OCI-LY3 (cell line): ENCODE results near the gene DEGS2.

ENCODE experiments used
- H2AFZ ChIP-seq: fragments of 200-600, 300-600 bp; shearing (Covaris generic); 2 replicates; pipeline ENCODE4 v1.6.0; 2014; ENCODE audit warnings: antibody characterized with exemption, low read depth, low read length
- H3K27ac ChIP-seq: fragments of 200-600, 300-600 bp; sonication (generic); 2 replicates; pipeline ENCODE4 v1.5.1; 2014; ENCODE audit warnings: mild to moderate bottlenecking, low read length, moderate library complexity, mixed read lengths
- H3K27me3 ChIP-seq: fragments of 200-600, 300-600 bp; sonication (generic); 2 replicates; pipeline ENCODE4 v1.6.1; 2014; ENCODE audit warnings: low read depth, low read length, mixed read lengths
- H3K36me3 ChIP-seq: fragments of 200-600, 300-600 bp; sonication (generic); replicated peaks from 2 replicates; pipeline ENCODE3; 2014; ENCODE audit warnings: low read depth, low read length, mixed read lengths
- H3K4me1 ChIP-seq: fragments of 300-600, 200-600 bp; sonication (generic); 2 replicates; pipeline ENCODE4 v1.6.1; 2014; ENCODE audit warnings: low read length, mixed read lengths
- H3K4me2 ChIP-seq: fragments of 200-600, 300-600 bp; sonication (generic); 2 replicates; pipeline ENCODE4 v1.6.1; 2014; ENCODE audit warnings: low read length, mixed read lengths
- H3K4me3 ChIP-seq: fragments of 300-600, 200-600 bp; sonication (generic); 2 replicates; pipeline ENCODE4 v1.5.1; 2014; ENCODE audit warnings: antibody characterized with exemption, mild to moderate bottlenecking, low read length, moderate library complexity
- H3K79me2 ChIP-seq: fragments of 300-600, 200-600 bp; shearing (Covaris generic); 2 replicates; pipeline ENCODE4 v1.6.1; 2014; ENCODE audit warnings: mild to moderate bottlenecking, low read length, mixed read lengths
- H3K9ac ChIP-seq: fragments of 300-600, 200-600 bp; shearing (Covaris generic); 2 replicates; pipeline ENCODE4 v1.6.0; 2014; ENCODE audit warnings: mild to moderate bottlenecking, low read length, moderate library complexity
- H3K9me3 ChIP-seq: fragments of 200-600, 300-600 bp; shearing (Covaris generic); 2 replicates; pipeline ENCODE4 v1.6.1; 2014; ENCODE audit warnings: low read length, mixed read lengths; ENCODE audit not compliant: insufficient read depth
- H4K20me1 ChIP-seq: fragments of 200-600, 300-600 bp; sonication (generic); 2 replicates; pipeline ENCODE4 v1.6.1; 2016; ENCODE audit warnings: low read length, mixed read lengths; ENCODE audit not compliant: insufficient read depth
- CTCF ChIP-seq: fragments of 200-600, 300-600 bp; sonication (generic); IDR thresholded peaks from 2 replicates; pipeline ENCODE4 v1.5.1; 2014; ENCODE audit warnings: antibody characterized with exemption, low read length, low read depth
- EZH2phosphoT487 ChIP-seq: fragments of 200-600 bp; shearing (Covaris generic); IDR thresholded peaks from 2 replicates; pipeline ENCODE4 v1.6.1; 2018; ENCODE audit warnings: antibody characterized with exemption, mixed run types, low read depth

DEGS2 gene

DNA sequence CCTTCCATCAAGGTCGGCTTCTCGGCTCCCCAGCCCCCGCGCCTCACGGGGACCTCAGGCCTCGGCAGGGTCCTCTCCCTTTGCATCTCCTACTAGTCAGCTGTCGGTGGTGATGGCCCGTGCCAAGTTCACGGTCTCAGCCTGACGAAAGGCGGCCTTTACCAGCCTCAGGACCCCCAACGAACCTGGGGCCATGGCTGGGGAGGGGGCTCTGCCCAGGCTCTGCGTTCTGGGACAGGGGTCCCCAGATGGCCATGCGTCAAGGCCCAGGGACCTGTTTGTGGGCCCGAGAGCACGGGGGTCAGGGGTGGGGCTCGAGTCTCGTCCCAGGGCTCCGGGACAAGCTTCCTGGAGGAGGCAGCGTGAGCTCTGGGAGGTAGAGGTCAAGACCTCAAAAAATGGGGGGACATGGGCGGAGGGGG lies 32.8 kb upstream of the DEGS2 start:
- Histone ChIP-seq H3K79me2 (peaks cover 4% of the 10 kb centered on the region; the same call in 1 of the 2 replicates), H3K9me3 (no peaks in the 10 kb centered on the region), H3K4me2 (peak overlapping the region; percentile 95), H3K4me1 (peaks cover 9% of the 10 kb centered on the region), H4K20me1 (no peaks in the 10 kb centered on the region), H3K27me3 (no peaks in the 10 kb centered on the region), H2AFZ (peak overlapping the region; percentile 62), H3K4me3 (peak overlapping the region; percentile 90), H3K27ac (peak overlapping the region; percentile 67), H3K9ac (peak overlapping the region; percentile 94), H3K36me3 (no peaks in the 10 kb centered on the region)
- TF ChIP-seq CTCF (no peak), EZH2phosphoT487 (no peak)

DNA sequence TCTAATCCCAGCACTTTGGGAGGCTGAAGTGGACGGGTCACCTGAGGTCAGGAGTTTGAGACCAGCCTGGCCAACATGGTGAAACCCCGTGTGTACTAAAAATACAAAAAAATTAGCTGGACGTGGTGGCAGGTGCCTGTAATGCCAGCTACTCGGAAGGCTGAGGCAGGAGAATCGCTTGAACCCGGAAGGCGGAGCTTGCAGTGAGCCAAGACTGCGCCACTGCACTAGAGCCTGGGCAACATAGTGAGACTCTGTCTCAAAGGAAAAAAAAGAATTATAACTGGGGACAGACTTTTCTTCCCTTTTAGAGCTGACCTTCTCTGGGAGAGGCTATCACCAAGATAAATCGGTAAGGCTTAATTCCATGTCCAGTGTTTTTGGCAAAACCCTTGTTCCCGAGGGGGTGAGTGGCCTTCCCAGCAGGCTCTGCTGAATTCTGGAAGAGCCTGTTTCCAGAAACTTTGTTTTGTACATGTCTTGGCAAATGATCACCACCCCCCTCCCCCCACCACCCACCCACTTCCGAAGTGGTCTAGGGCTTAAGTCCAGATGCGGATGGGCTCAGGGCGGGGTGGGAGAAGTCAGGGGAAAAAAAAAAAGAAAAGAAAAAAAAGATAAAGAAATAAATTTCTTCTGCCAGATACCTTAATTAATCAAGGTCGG lies 32.3 kb upstream of the DEGS2 start:
- H3K27me3 ChIP-seq: no peaks in the 10 kb centered on the region
- no peak for TF ChIP-seq CTCF
- no peak for TF ChIP-seq EZH2phosphoT487
- no peaks in the 10 kb centered on the region for H4K20me1 ChIP-seq
- H3K27ac ChIP-seq: no peak overlapping the region
- peak overlapping the region; percentile 94 for H3K9ac ChIP-seq
- peak overlapping the region; percentile 90 for H3K4me3 ChIP-seq
- no peaks in the 10 kb centered on the region for H3K36me3 ChIP-seq
- H3K79me2 ChIP-seq: peaks cover 4% of the 10 kb centered on the region; the same call in 1 of the 2 replicates
- peaks cover 9% of the 10 kb centered on the region for H3K4me1 ChIP-seq
- H2AFZ ChIP-seq: no peak overlapping the region
- H3K4me2 ChIP-seq: peak overlapping the region; percentile 95
- no peaks in the 10 kb centered on the region for H3K9me3 ChIP-seq

- H3K9ac ChIP-seq: no peak overlapping the region
- H3K27ac ChIP-seq: no peak overlapping the region
- H3K79me2 ChIP-seq: peaks cover 4% of the 10 kb centered on the region; the same call in 1 of the 2 replicates
- no peaks in the 10 kb centered on the region for H3K27me3 ChIP-seq
- no peak overlapping the region for H2AFZ ChIP-seq
- H3K36me3 ChIP-seq: no peaks in the 10 kb centered on the region
- no peak for TF ChIP-seq EZH2phosphoT487
- TF ChIP-seq CTCF: no peak
- no peak overlapping the region for H3K4me3 ChIP-seq
- peaks cover 9% of the 10 kb centered on the region for H3K4me1 ChIP-seq
- H3K9me3 ChIP-seq: no peaks in the 10 kb centered on the region
- H3K4me2 ChIP-seq: no peak overlapping the region
- H4K20me1 ChIP-seq: no peaks in the 10 kb centered on the region
Measured at GRCh38 chr14:100190126-100190525, 30.7 kb upstream of the DEGS2 start.

DNA sequence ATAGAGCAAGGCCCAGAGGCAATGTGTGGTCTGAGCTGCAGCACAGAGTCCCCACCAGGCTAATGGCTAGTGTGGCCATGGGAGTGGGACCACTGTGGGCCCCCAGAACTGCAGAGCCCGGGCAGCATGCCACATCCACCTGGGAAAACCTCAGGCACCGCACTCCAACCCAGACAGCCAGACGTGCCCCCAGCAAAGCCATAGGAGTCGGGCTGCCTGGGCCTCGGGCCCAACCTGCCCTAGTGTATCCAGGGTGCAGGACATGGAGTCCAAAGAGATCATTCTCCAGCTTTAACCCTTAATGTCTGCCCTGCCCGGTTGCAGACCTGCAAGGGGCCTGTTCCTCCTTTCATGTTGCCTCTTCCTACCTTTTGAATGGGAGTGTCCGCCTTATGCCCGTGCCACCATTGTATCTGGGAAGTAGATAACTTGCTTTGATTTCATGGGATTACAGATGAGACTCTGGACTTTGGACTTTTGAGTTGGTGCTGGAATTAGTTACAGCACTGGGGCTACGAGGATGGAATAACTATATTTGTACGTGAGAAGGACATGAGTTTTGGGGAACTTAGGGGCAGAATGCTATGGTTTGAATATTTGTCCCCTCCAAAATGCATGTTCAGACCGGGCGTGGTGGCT lies 29.1 kb upstream of the DEGS2 start:
- Histone ChIP-seq H3K4me2 (no peak overlapping the region), H3K4me3 (no peak overlapping the region), H3K27ac (no peak overlapping the region), H4K20me1 (no peaks in the 10 kb centered on the region), H3K27me3 (no peaks in the 10 kb centered on the region), H3K36me3 (no peaks in the 10 kb centered on the region), H3K9me3 (no peaks in the 10 kb centered on the region), H3K4me1 (peaks cover 7% of the 10 kb centered on the region), H2AFZ (no peak overlapping the region), H3K9ac (no peak overlapping the region), H3K79me2 (peaks cover 4% of the 10 kb centered on the region; the same call in 1 of the 2 replicates)
- TF ChIP-seq EZH2phosphoT487 (no peak), CTCF (no peak)
